AG09319 (cell line): ENCODE data around the gene ZDHHC18.

Experiments
- DNase-seq: peaks from one replicate; pipeline ENCODE4 v3.0.0-alpha.2; 2010; ENCODE audit warnings: low read depth; ENCODE audit errors: extremely low read depth
- CTCF ChIP-seq: IDR thresholded peaks from 2 replicates; pipeline ENCODE4 v1.5.1; 2011; ENCODE audit warnings: low read depth, mild to moderate bottlenecking, inconsistent platforms, low read length, moderate library complexity

Gene ZDHHC18, protein sequence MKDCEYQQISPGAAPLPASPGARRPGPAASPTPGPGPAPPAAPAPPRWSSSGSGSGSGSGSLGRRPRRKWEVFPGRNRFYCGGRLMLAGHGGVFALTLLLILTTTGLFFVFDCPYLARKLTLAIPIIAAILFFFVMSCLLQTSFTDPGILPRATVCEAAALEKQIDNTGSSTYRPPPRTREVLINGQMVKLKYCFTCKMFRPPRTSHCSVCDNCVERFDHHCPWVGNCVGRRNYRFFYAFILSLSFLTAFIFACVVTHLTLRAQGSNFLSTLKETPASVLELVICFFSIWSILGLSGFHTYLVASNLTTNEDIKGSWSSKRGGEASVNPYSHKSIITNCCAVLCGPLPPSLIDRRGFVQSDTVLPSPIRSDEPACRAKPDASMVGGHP

DNA sequence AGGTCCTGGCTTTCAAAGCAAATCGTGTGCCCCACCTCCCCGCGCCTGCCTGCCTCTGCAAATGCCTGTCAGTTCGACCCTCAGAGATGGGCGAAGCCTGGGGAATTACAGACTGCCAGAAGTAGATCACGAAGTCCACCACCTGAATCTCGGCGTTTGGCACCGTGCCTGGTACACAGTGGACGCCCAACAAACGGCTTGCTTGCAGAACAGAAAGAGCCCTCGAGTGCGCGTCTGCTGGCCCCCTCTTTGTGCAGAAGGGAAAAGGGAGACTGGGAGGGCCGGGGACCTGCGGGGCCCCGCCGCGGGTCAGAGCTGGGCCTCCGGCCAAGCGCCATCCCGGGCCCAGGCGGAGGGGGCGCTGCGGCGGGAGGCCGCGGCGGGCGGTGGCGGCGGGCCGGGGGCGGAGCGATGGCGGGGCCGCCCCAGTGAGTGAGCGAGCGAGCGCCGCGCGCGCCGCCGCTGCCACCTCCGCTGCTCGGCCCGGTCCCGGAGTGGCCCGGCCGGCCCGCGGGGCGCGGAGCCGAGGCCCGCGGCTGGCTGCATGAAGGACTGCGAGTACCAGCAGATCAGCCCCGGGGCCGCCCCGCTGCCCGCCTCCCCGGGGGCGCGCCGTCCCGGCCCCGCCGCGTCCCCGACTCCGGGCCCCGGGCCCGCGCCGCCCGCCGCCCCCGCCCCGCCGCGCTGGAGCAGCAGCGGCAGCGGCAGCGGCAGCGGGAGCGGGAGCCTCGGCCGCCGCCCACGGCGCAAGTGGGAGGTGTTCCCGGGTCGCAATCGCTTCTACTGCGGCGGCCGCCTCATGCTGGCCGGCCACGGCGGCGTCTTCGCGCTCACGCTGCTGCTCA is at the start of gene ZDHHC18:
TSS of gene ZDHHC18 (plus strand) at position 428 of the 845 bp plus-strand sequence. CDS start at position 545, 117 bp downstream.
- no peak for DNase-seq
- peak; percentile 29 for TF ChIP-seq CTCF

GRCh38 chr1:26779098-26779668 is 47.3 kb upstream of the ZDHHC18 start:
- no peak for TF ChIP-seq CTCF
- DNase-seq = no peak

- no peak for DNase-seq
- TF ChIP-seq CTCF = no peak
Measured at GRCh38 chr1:26780344-26780957, 46.0 kb upstream of the ZDHHC18 start.

GRCh38 chr1:26781206-26781825 is 45.2 kb upstream of the ZDHHC18 start:
- TF ChIP-seq CTCF = no peak
- DNase-seq = no peak

DNA sequence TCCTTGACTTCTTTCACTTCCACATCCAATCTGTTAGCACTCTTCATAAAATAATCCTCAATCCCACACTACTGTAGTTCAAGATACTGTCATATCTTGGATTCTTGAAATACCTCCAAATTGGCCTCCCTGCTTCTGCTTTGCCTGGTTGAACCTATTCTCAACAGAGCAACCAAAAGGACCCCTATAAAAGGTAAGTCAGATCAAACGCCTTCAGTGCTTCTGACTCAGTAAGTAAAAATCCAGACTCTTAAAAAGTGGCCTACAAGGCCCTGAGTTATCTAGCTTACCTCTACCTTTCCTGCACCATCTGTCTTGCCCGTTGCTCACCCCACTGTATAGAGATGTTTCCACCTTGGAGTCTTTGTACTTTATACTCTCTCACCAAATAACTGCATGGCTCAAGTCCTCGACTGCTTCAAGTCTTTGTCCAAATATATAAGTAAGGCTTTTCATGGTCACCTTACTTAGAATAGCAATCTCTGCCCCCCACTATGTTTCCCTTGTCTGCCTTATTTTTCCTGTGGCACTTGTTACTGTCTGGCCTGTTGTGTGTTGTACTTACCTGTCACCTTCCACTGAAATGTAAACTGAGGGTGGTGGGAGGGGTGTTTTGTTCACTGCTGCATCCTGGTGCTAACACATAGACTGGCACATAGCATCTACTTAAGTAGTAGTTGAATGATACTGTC is 43.8 kb upstream of the ZDHHC18 start:
- DNase-seq = no peak
- no peak for TF ChIP-seq CTCF

DNA sequence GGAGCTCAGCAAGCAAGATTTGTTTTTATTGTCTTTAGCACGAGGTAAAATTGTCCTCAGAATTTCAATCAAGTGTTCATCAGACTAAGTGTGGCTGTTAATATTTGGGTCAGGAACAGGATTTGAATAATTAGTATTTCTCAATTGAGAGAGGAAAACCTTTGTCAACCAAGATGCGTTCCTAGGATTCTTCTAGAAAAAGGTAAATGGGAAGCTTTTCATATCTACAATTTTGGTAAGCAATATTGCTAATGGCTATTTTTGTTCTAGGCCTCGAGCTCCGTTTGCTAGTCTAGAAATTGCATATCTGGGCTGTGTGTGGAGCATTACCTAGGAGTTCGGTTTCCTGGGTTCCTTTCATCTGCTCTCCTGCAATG is 42.9 kb upstream of the ZDHHC18 start:
- no peak for DNase-seq
- no peak for TF ChIP-seq CTCF
